HG03108 (cell line): ENCODE data around the gene ANK3.

Experiments used
- ATAC-seq: cut with Tn5 transposase; IDR thresholded peaks from one replicate; pipeline ENCODE4 v1.9.1; 2021; ENCODE audit warnings: moderate library complexity; ENCODE audit not compliant: unreplicated experiment

The ANK3 gene

GRCh38 chr10:60380781-60381180, 8.9 kb downstream of the ANK3 start:
- ATAC-seq: no peak

- ATAC-seq: no peak
Measured at GRCh38 chr10:60377955-60378354, 11.7 kb downstream of the ANK3 start.

- no peak for ATAC-seq
Measured at GRCh38 chr10:60377042-60377352, 12.7 kb downstream of the ANK3 start.

- no peak for ATAC-seq
Measured at GRCh38 chr10:60376221-60377041, 13.2 kb downstream of the ANK3 start.

- ATAC-seq: no peak
Measured at GRCh38 chr10:60375293-60376004, 14.2 kb downstream of the ANK3 start.

GRCh38 chr10:60374836-60375235, 14.8 kb downstream of the ANK3 start:
- ATAC-seq: no peak

- no peak for ATAC-seq
Measured at GRCh38 chr10:60372436-60372835, 17.2 kb downstream of the ANK3 start.

- no peak for ATAC-seq
Measured at GRCh38 chr10:60369547-60369930, 20.1 kb downstream of the ANK3 start.

- no peak for ATAC-seq
Measured at GRCh38 chr10:60368875-60369546, 20.7 kb downstream of the ANK3 start.

- no peak for ATAC-seq
Measured at GRCh38 chr10:60367901-60368300, 21.8 kb downstream of the ANK3 start.

GRCh38 chr10:60367431-60367830, 22.2 kb downstream of the ANK3 start:
- ATAC-seq: no peak

- ATAC-seq: no peak
Measured at GRCh38 chr10:60367024-60367423, 22.7 kb downstream of the ANK3 start.

GRCh38 chr10:60363187-60363586, 26.5 kb downstream of the ANK3 start:
- ATAC-seq: no peak

GRCh38 chr10:60362461-60362860, 27.2 kb downstream of the ANK3 start:
- no peak for ATAC-seq

- ATAC-seq: no peak
Measured at GRCh38 chr10:60359066-60359465, 30.6 kb downstream of the ANK3 start.

GRCh38 chr10:60358282-60358681, 31.4 kb downstream of the ANK3 start:
- peak; percentile 84 for ATAC-seq

- no peak for ATAC-seq
Measured at GRCh38 chr10:60353519-60354258, 36.0 kb downstream of the ANK3 start.

- peak; percentile 54 for ATAC-seq
Measured at GRCh38 chr10:60352105-60352504, 37.6 kb downstream of the ANK3 start.

- ATAC-seq: peak; percentile 53
Measured at GRCh38 chr10:60351191-60351853, 38.4 kb downstream of the ANK3 start.

- no peak for ATAC-seq
Measured at GRCh38 chr10:60350400-60350799, 39.3 kb downstream of the ANK3 start.

GRCh38 chr10:60349426-60349825, 40.2 kb downstream of the ANK3 start:
- no peak for ATAC-seq
